ENCODE results near the gene GGT5.

The GGT5 gene

GRCh38 chr22:24205438-24206195 is 39.3 kb downstream of the GGT5 start:
- no peak; the same call in 1 of the 2 replicates for TF ChIP-seq CTCF (IDR thresholded peaks at IDR 0.05)

- no peak for TF ChIP-seq CTCF (IDR thresholded peaks at IDR 0.05)
These were observed 42.9 kb downstream of the GGT5 start for GRCh38 chr22:24201681-24202614.

GRCh38 chr22:24200619-24201212 is 44.2 kb downstream of the GGT5 start:
- TF ChIP-seq CTCF (IDR thresholded peaks at IDR 0.05) = no peak

GRCh38 chr22:24198682-24199052 is 46.2 kb downstream of the GGT5 start:
- TF ChIP-seq CTCF (IDR thresholded peaks at IDR 0.05) = no peak

GRCh38 chr22:24191893-24192292 is 53.0 kb downstream of the GGT5 start:
- no peak for TF ChIP-seq CTCF (IDR thresholded peaks at IDR 0.05)

GRCh38 chr22:24191381-24191841 is 53.5 kb downstream of the GGT5 start:
- no peak for TF ChIP-seq CTCF (IDR thresholded peaks at IDR 0.05)

- no peak for TF ChIP-seq CTCF (IDR thresholded peaks at IDR 0.05)
These were observed 54.2 kb downstream of the GGT5 start for GRCh38 chr22:24190596-24191208.
